ENCODE measurements around the gene SLC25A30. TPM values are rescaled to one million over a fixed set of nuclear protein-coding genes. Genes with fewer than 3 reads are reported as not detected.

SLC25A30 gene
- total and polyA plus RNA-seq, 9 of the 15 experiments (the other 6 are each of a cell fraction or from before 2014, with no cell fraction given): 1.1 to 11.1 (median 5.6) TPM

DNA sequence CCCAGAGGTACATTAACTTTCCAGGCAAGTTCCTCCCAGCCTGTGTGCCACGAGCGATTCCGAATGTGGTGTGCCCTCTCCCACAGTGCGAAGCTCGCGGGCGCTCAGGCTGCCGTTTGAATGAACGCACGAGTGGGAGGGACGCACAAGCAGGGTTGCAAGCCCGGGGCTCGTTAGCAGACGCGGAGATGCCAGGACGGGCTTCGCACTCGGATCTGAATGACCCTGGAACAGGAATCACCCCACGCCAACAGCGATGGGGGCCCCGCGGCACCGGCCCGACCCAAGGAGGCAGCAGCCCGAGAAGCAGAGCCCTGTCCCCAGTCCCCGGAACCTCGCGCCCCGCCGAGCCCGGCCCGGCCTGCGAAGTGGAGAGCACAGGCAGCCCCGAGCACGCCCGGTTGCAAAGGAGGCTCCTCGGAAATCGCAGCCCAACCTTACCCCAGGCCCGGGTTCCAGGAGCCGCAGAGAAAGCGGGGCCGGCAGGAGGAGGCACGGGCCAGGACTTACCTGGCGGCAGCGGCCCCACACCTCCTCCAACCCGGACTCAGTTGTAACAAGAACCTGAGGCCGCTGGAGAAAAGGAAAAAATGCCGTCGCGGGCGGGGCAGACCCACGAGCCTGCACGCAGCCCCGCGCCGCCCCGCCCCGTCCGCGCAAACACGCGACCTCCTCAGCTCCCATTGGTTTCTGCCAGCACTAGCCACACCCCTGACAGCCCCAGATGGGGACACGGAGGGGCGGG is at the start of gene SLC25A30 (continued):
- TF ChIP-seq ZNF407 (IDR thresholded peaks at IDR 0.05; ENCODE audit: low read depth) (no peak), ZNF134 (CRISPR knock-in tag; conservative IDR thresholded peaks at IDR 0.05) (no peak), ZNF184 (CRISPR knock-in tag; IDR thresholded peaks at IDR 0.05) (no peak), RBM14 (IDR thresholded peaks at IDR 0.05; ENCODE audit: borderline replicate concordance, insufficient read depth, low read depth, low read length) (0 out of 2 replicates have a peak, but pooled peaks have one; percentile 28), RBM22 (IDR thresholded peaks at IDR 0.05; ENCODE audit: low read depth, low read length, poor library complexity, severe bottlenecking) (no peak), ATF1 (CRISPR knock-in tag; IDR thresholded peaks at IDR 0.05) (no peak), ATF1 (tag; IDR thresholded peaks at IDR 0.05) (peak; percentile 52; the same call in 1 of the 2 replicates), SAFB (IDR thresholded peaks at IDR 0.05; ENCODE audit: borderline replicate concordance, low read depth, low read length) (peak; percentile 86), ETV6 (IDR thresholded peaks at IDR 0.05; ENCODE audit: borderline replicate concordance in 1 of 2, low read depth in 2 of 2, low read length in 1 of 2) (no peak), ETV6 (CRISPR knock-in tag; IDR thresholded peaks at IDR 0.05; ENCODE audit: borderline replicate concordance) (no peak), SMARCE1 (IDR thresholded peaks at IDR 0.05) (no peak)
- TF ChIP-seq, protein P1, sequence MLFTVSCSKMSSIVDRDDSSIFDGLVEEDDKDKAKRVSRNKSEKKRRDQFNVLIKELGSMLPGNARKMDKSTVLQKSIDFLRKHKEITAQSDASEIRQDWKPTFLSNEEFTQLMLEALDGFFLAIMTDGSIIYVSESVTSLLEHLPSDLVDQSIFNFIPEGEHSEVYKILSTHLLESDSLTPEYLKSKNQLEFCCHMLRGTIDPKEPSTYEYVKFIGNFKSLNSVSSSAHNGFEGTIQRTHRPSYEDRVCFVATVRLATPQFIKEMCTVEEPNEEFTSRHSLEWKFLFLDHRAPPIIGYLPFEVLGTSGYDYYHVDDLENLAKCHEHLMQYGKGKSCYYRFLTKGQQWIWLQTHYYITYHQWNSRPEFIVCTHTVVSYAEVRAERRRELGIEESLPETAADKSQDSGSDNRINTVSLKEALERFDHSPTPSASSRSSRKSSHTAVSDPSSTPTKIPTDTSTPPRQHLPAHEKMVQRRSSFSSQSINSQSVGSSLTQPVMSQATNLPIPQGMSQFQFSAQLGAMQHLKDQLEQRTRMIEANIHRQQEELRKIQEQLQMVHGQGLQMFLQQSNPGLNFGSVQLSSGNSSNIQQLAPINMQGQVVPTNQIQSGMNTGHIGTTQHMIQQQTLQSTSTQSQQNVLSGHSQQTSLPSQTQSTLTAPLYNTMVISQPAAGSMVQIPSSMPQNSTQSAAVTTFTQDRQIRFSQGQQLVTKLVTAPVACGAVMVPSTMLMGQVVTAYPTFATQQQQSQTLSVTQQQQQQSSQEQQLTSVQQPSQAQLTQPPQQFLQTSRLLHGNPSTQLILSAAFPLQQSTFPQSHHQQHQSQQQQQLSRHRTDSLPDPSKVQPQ (CRISPR knock-in tag; IDR thresholded peaks at IDR 0.05; ENCODE audit: borderline replicate concordance): no peak
- TF ChIP-seq, protein P2, sequence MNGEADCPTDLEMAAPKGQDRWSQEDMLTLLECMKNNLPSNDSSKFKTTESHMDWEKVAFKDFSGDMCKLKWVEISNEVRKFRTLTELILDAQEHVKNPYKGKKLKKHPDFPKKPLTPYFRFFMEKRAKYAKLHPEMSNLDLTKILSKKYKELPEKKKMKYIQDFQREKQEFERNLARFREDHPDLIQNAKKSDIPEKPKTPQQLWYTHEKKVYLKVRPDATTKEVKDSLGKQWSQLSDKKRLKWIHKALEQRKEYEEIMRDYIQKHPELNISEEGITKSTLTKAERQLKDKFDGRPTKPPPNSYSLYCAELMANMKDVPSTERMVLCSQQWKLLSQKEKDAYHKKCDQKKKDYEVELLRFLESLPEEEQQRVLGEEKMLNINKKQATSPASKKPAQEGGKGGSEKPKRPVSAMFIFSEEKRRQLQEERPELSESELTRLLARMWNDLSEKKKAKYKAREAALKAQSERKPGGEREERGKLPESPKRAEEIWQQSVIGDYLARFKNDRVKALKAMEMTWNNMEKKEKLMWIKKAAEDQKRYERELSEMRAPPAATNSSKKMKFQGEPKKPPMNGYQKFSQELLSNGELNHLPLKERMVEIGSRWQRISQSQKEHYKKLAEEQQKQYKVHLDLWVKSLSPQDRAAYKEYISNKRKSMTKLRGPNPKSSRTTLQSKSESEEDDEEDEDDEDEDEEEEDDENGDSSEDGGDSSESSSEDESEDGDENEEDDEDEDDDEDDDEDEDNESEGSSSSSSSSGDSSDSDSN (IDR thresholded peaks at IDR 0.05; ENCODE audit: borderline replicate concordance in 1 of 2, low read depth in 2 of 2, low read length in 2 of 2): peak; percentile 54 to 68; a peak in 2 of 4 replicates

Data from K562 (cell line).